ENCODE measurements around the gene AGBL3.

AGBL3 gene

GRCh38 chr7:134986363-134987251 is at the start of gene AGBL3:
AGBL3 (plus strand) TSS chr7:134986508; CDS start chr7:134987934, 1,426 bp downstream.
- peak; percentile 89 for DNase-seq

GRCh38 chr7:134936893-134937510 is 49.3 kb upstream of the AGBL3 start:
- no peak for DNase-seq

- no peak for DNase-seq
Measured at GRCh38 chr7:134938141-134938540, 48.2 kb upstream of the AGBL3 start.

- DNase-seq: no peak
Measured at GRCh38 chr7:134939136-134939535, 47.2 kb upstream of the AGBL3 start.

GRCh38 chr7:134940729-134941128 is 45.6 kb upstream of the AGBL3 start:
- no peak for DNase-seq

- no peak for DNase-seq
Measured at GRCh38 chr7:134941185-134941900, 45.0 kb upstream of the AGBL3 start.

GRCh38 chr7:134941952-134942351 is 44.4 kb upstream of the AGBL3 start:
- no peak for DNase-seq

GRCh38 chr7:134942690-134943466 is 43.4 kb upstream of the AGBL3 start:
- no peak for DNase-seq

GRCh38 chr7:134943785-134944400 is 42.4 kb upstream of the AGBL3 start:
- peak; percentile 49 for DNase-seq

- no peak for DNase-seq
Measured at GRCh38 chr7:134945691-134946090, 40.6 kb upstream of the AGBL3 start.

- DNase-seq: peak; percentile 49
Measured at GRCh38 chr7:134946260-134946659, 40.0 kb upstream of the AGBL3 start.

- no peak for DNase-seq
Measured at GRCh38 chr7:134947329-134947728, 39.0 kb upstream of the AGBL3 start.

- DNase-seq: no peak
Measured at GRCh38 chr7:134947831-134948230, 38.5 kb upstream of the AGBL3 start.

- no peak for DNase-seq
Measured at GRCh38 chr7:134948246-134948645, 38.1 kb upstream of the AGBL3 start.

GRCh38 chr7:134948736-134949135 is 37.6 kb upstream of the AGBL3 start:
- DNase-seq: no peak

GRCh38 chr7:134949171-134949570 is 37.1 kb upstream of the AGBL3 start:
- DNase-seq: no peak

- peak; percentile 48 for DNase-seq
Measured at GRCh38 chr7:134954197-134955082, 31.9 kb upstream of the AGBL3 start.

- DNase-seq: no peak
Measured at GRCh38 chr7:134957005-134957404, 29.3 kb upstream of the AGBL3 start.

GRCh38 chr7:134959810-134960209 is 26.5 kb upstream of the AGBL3 start:
- no peak for DNase-seq

- DNase-seq: no peak
Measured at GRCh38 chr7:134962270-134962780, 24.0 kb upstream of the AGBL3 start.

GRCh38 chr7:134963036-134963435 is 23.3 kb upstream of the AGBL3 start:
- DNase-seq: no peak

Measured in inflammatory macrophage treated with lipopolysaccharide for 4 hours (primary cell).